A172 (cell line): ENCODE results near the gene SEMA4G. TPM values are rescaled to one million over a fixed set of nuclear protein-coding genes. Genes with fewer than 3 reads are reported as not detected.
A peak's percentile ranks its signal among the peaks of the same experiment; 100 is the strongest.

Experiments used
- DNase-seq: peaks from one replicate; pipeline ENCODE4 v3.0.0-alpha.2; 2015; ENCODE audit warnings: low spot score
- total RNA-seq: library from RNA; depleted of rRNA; stranded (reverse); fragments of >200 nt; shearing (Covaris generic); gene quantifications from 2 replicates; pipeline ENCODE4 v1.2.3, GENCODE V29; 2014

SEMA4G gene
- total RNA-seq, 1 experiment from 2014 or later, result not detected

- DNase-seq, result peak; percentile 69
Measured at GRCh38 chr10:100986952-100987684, 17.8 kb downstream of the SEMA4G start, which contains the start of the genes MRPL43 and TWNK. Gene MRPL43 (minus strand): TSS chr10:100987497. CDS start chr10:100987443, 54 bp downstream. Gene TWNK (plus strand): TSS chr10:100987543. CDS start chr10:100988211, 668 bp downstream.

- no peak for DNase-seq
Measured at GRCh38 chr10:100987685-100988049, 18.4 kb downstream of the SEMA4G start.

GRCh38 chr10:100988166-100988565 lies 18.9 kb downstream of the SEMA4G start:
- DNase-seq, result no peak

- DNase-seq, result no peak
Measured at GRCh38 chr10:100989088-100989487, 19.8 kb downstream of the SEMA4G start.

- DNase-seq, result peak; percentile 33
Measured at GRCh38 chr10:100993986-100994708, 24.8 kb downstream of the SEMA4G start.

- DNase-seq, result no peak
Measured at GRCh38 chr10:100995181-100995580, 25.9 kb downstream of the SEMA4G start.

GRCh38 chr10:100996678-100997359 lies 27.5 kb downstream of the SEMA4G start:
- DNase-seq, result no peak

- DNase-seq, result peak; percentile 72
Measured at GRCh38 chr10:100997360-100998182, 28.3 kb downstream of the SEMA4G start.

GRCh38 chr10:100998183-100998990 lies 29.1 kb downstream of the SEMA4G start:
- peak; percentile 72 for DNase-seq

- peak; percentile 55 for DNase-seq
Measured at GRCh38 chr10:100998991-100999741, 29.9 kb downstream of the SEMA4G start.

GRCh38 chr10:100999742-101000126 lies 30.4 kb downstream of the SEMA4G start, which contains the start of gene LZTS2:
Gene LZTS2 (plus strand): TSS chr10:100999808. CDS start chr10:101002539, 2,731 bp downstream.
- no peak for DNase-seq

- peak; percentile 26 for DNase-seq
Measured at GRCh38 chr10:101000127-101000914, 31.0 kb downstream of the SEMA4G start.

- peak; percentile 75 for DNase-seq
Measured at GRCh38 chr10:101000915-101001658, 31.8 kb downstream of the SEMA4G start.

GRCh38 chr10:101001659-101002035 lies 32.3 kb downstream of the SEMA4G start:
- DNase-seq, result no peak

- DNase-seq, result no peak
Measured at GRCh38 chr10:101002456-101002855, 33.2 kb downstream of the SEMA4G start.

- DNase-seq, result no peak
Measured at GRCh38 chr10:101003639-101004206, 34.4 kb downstream of the SEMA4G start.

- no peak for DNase-seq
Measured at GRCh38 chr10:101005361-101005760, 36.1 kb downstream of the SEMA4G start.
